CD4-positive, alpha-beta T cell treated with Interleukin-17A for 1 hour (primary cell): Measurements from ENCODE around the gene CREB3L1.

ENCODE experiments used
- DNase-seq: peaks from one replicate; pipeline ENCODE4 v3.0.0-alpha.2; 2020

CREB3L1 gene

GRCh38 chr11:46277622-46278386, at the start of gene CREB3L1:
CREB3L1 (plus strand) TSS chr11:46277662; CDS start chr11:46278112, 450 bp downstream.
- no peak for DNase-seq

- no peak for DNase-seq
Measured at GRCh38 chr11:46229230-46229629, 48.2 kb upstream of the CREB3L1 start.

GRCh38 chr11:46234311-46234710, 43.2 kb upstream of the CREB3L1 start:
- DNase-seq: no peak

GRCh38 chr11:46235777-46236688, 41.4 kb upstream of the CREB3L1 start:
- no peak for DNase-seq

- no peak for DNase-seq
Measured at GRCh38 chr11:46236918-46237247, 40.6 kb upstream of the CREB3L1 start.

GRCh38 chr11:46237248-46238077, 40.0 kb upstream of the CREB3L1 start:
- peak; percentile 50 for DNase-seq

- peak; percentile 58 for DNase-seq
Measured at GRCh38 chr11:46238078-46238966, 39.1 kb upstream of the CREB3L1 start.

GRCh38 chr11:46238967-46239800, 38.3 kb upstream of the CREB3L1 start:
- peak; percentile 85 for DNase-seq

- no peak for DNase-seq
Measured at GRCh38 chr11:46239801-46240061, 37.7 kb upstream of the CREB3L1 start.

- DNase-seq: no peak
Measured at GRCh38 chr11:46240371-46240770, 37.1 kb upstream of the CREB3L1 start.

- DNase-seq: no peak
Measured at GRCh38 chr11:46240861-46241260, 36.6 kb upstream of the CREB3L1 start.

- DNase-seq: no peak
Measured at GRCh38 chr11:46242041-46242951, 35.2 kb upstream of the CREB3L1 start.

- peak; percentile 87 for DNase-seq
Measured at GRCh38 chr11:46242952-46243795, 34.3 kb upstream of the CREB3L1 start.

- no peak for DNase-seq
Measured at GRCh38 chr11:46243796-46244109, 33.7 kb upstream of the CREB3L1 start.

- no peak for DNase-seq
Measured at GRCh38 chr11:46246521-46246920, 30.9 kb upstream of the CREB3L1 start.

GRCh38 chr11:46247090-46247489, 30.4 kb upstream of the CREB3L1 start:
- no peak for DNase-seq

- DNase-seq: peak; percentile 45
Measured at GRCh38 chr11:46247659-46248058, 29.8 kb upstream of the CREB3L1 start.

- no peak for DNase-seq
Measured at GRCh38 chr11:46248289-46249102, 29.0 kb upstream of the CREB3L1 start.
